IPS-18c (cell line): ENCODE results near the gene MUC16.

Experiments
- H3K4me3 ChIP-seq: 2 replicates; pipeline ENCODE4 v1.7.0; 2013; ENCODE audit warnings: low read depth, mild to moderate bottlenecking, low read length, moderate library complexity; ENCODE audit not compliant: insufficient read depth
- H3K9me3 ChIP-seq: one replicate; pipeline ENCODE4 v1.6.1; 2013; ENCODE audit warnings: mild to moderate bottlenecking, low read length, moderate library complexity; ENCODE audit not compliant: control insufficient read depth, insufficient read depth

MUC16 gene

GRCh38 chr19:9014803-9015202 is 4.6 kb upstream of the MUC16 start:
- no peak overlapping the region for H3K4me3 ChIP-seq
- no peaks in the 10 kb centered on the region for H3K9me3 ChIP-seq

GRCh38 chr19:9013988-9014387 is 3.8 kb upstream of the MUC16 start:
- Histone ChIP-seq H3K9me3 (no peaks in the 10 kb centered on the region), H3K4me3 (no peak overlapping the region)

DNA sequence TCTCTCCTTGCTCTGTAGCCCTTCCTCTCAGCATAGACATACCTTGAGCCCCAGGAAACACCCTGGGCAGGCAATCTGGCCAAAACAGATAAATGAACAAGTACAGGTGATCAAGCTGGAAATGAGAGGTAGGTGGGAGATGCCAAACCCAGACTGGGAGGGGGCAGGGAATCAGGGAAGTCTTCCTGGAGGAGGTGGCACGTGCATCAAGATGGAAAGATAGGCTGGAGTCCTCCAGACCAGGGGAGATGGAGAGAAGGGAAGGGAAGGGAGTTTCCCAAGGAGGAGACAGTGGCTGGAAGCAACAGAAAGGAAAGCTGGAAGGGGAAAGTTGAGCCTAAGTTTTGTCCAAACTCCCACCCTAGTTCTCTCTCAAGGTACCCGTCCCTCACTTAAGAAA is 1.7 kb upstream of the MUC16 start:
- H3K9me3 ChIP-seq, result no peaks in the 10 kb centered on the region
- H3K4me3 ChIP-seq, result no peak overlapping the region

DNA sequence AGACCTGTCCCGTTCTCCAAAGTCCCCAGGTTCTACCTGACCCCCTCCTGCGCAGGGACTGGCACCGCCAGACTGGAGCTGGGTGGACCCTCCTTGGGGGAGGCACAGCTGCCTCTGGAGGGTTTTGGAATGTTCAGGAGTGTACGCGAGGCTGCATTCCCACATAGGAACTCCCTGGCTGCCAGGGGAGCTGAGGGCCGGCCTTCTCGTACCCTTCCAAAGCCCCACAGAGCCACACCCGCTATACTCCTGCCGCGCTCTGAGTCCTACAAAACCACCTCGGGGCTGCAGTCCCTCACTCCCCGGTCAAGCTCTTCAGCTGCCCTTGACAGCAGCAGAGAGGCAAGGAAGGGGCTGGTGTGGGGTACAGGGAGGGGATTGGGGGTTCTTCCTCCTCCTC is 484 bp upstream of the MUC16 start:
- no peak overlapping the region for H3K4me3 ChIP-seq
- no peaks in the 10 kb centered on the region for H3K9me3 ChIP-seq

DNA sequence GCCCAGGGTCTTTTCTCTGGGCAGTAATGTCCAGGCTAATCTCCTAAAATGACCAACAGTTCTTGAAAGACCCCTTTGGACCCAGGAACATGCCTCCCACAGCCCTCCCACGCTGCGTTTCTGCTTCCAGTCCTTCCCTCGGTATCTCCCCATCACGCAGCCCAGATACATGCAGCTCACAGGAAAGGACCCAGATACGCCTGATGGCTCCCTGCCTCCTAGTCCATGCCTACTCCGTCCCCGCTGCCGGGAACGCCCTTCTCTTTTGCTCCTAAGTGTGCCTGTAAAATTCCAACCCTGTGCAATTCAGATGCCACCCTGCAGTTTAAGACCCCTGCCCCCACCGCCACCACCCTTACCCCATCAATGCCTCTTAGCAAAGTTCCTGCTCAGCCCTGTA is 778 bp downstream of the MUC16 start:
- Histone ChIP-seq H3K9me3 (no peaks in the 10 kb centered on the region), H3K4me3 (no peak overlapping the region)

DNA sequence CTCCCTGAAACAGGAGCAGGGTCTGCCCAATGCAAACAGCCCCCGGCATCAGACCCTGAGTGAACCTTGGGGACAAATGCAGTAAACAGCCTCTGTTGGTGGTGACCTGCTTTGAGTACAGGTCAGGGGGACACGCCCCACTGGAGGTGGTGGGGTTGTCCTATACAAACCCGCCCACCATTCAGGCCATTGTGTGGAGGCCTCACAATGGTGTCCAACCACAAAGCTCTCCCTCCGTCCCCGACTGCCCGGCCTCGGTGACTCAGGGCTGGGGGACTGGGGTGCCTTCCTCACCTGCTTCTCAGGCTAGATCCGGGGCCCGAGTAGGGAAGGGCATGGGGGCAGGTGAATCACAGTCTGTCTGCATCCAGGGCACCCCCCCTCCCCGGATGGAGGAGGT is 1.5 kb downstream of the MUC16 start:
- Histone ChIP-seq H3K4me3 (no peak overlapping the region), H3K9me3 (no peaks in the 10 kb centered on the region)

- H3K4me3 ChIP-seq, result no peak overlapping the region
- H3K9me3 ChIP-seq, result no peaks in the 10 kb centered on the region
These were observed 9.3 kb downstream of the MUC16 start for GRCh38 chr19:9000933-9001332.

DNA sequence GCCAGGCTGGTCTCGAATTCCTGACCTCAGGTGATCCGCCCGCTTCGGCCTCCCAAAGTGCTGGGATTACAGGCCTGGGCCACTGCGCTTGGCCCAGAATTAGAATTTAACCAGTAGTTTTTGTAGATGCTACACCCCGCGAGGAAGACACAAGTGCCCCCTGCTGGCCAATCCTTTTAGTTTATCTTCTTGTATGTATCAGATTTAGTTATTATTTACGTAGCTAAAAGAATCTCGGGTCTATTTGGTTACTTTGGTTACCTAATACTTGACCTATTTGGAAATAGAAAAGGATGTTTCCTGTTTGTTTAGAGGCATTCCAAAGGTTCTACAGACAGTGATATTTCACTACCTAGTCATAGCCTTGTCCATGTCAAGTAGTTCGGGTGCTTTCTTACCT is 22.0 kb downstream of the MUC16 start:
- no peaks in the 10 kb centered on the region for H3K9me3 ChIP-seq
- no peak overlapping the region for H3K4me3 ChIP-seq

GRCh38 chr19:8986296-8986695 is 23.9 kb downstream of the MUC16 start:
- no peak overlapping the region for H3K4me3 ChIP-seq
- H3K9me3 ChIP-seq, result no peaks in the 10 kb centered on the region

DNA sequence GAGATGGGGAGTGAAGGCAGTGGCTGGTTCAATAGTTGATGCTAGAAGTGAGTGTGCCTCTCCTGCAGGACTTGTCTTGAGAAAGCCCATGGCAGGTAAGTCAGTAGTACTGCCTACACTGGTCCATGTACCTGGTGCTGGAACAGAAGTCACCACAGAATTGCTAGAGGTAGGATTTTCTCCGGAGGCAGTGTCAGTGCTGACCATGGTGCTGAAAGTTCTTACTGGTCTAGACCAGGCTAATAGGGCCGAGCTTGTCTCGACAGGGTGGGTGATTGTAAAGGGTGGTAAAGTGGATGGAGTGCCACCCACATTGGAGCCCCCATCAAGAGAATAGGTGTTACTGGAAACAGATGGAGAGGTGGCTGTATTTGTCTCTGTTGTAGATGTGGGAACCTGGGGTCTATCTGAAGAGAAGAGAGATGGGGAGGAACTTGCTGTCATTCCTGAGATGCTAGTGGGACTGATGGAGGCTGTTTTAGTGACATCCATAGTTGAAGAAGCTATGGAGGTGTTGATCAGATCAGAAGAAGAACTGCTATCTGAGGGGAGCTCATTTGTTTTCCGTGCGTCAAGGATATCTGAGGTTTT is 36.6 kb downstream of the MUC16 start:
- Histone ChIP-seq H3K4me3 (no peak overlapping the region), H3K9me3 (peaks cover 24% of the 10 kb centered on the region)

GRCh38 chr19:8965887-8966286 is 44.3 kb downstream of the MUC16 start:
- Histone ChIP-seq H3K4me3 (no peak overlapping the region), H3K9me3 (peaks cover 29% of the 10 kb centered on the region)
